BJ (cell line): ENCODE data around the gene SLC9A8. TPM values are rescaled to one million over a fixed set of nuclear protein-coding genes. Genes with fewer than 3 reads are reported as not detected.

ENCODE experiments used
- CTCF ChIA-PET: fragments of 350-600 bp; formaldehyde crosslinking; extraction: SDS; loops from one replicate; lab custom pipeline; 2021; ENCODE audit warnings: antibody characterized with exemption, inconsistent platforms; lab: Yijun Ruan, JAX
- POLR2A ChIA-PET: fragments of 300-600 bp; sonication (Branson Sonifier 250); formaldehyde crosslinking; extraction: SDS; loops from one replicate; lab custom pipeline; 2021; ENCODE audit warnings: antibody characterized with exemption; lab: Charles Lee
- DNase-seq: peaks from one replicate; pipeline ENCODE4 v3.0.0-alpha.2; 2011; ENCODE audit warnings: low read depth
- H3K27me3 ChIP-seq: 2 replicates; pipeline ENCODE4 v1.6.0; 2011; ENCODE audit warnings: low read length; ENCODE audit not compliant: control insufficient read depth, insufficient read depth
- H3K36me3 ChIP-seq: 2 replicates; pipeline ENCODE4 v1.5.1; 2011; ENCODE audit warnings: low read length; ENCODE audit not compliant: control insufficient read depth, insufficient read depth
- H3K4me3 ChIP-seq: 2 replicates; pipeline ENCODE4 v1.5.1; 2011; ENCODE audit warnings: low read depth, mild to moderate bottlenecking, control low read depth, low read length
- polyA plus RNA-seq: library from polyadenylated mRNA; depleted of rRNA; stranded (reverse); fragments of >200 nt; gene quantifications from 2 replicates; pipeline ENCODE4 v1.2.3, GENCODE V29; 2011
- TF ChIP-seq, protein P1 (sequence below): IDR thresholded peaks from 2 replicates; pipeline ENCODE4 v1.5.1; 2011; ENCODE audit warnings: low read depth, mild to moderate bottlenecking, control low read depth, inconsistent platforms, low read length, moderate library complexity; ENCODE audit not compliant: insufficient read depth

The SLC9A8 gene
- polyA plus RNA-seq, 1 experiment: 3.3 TPM

DNA sequence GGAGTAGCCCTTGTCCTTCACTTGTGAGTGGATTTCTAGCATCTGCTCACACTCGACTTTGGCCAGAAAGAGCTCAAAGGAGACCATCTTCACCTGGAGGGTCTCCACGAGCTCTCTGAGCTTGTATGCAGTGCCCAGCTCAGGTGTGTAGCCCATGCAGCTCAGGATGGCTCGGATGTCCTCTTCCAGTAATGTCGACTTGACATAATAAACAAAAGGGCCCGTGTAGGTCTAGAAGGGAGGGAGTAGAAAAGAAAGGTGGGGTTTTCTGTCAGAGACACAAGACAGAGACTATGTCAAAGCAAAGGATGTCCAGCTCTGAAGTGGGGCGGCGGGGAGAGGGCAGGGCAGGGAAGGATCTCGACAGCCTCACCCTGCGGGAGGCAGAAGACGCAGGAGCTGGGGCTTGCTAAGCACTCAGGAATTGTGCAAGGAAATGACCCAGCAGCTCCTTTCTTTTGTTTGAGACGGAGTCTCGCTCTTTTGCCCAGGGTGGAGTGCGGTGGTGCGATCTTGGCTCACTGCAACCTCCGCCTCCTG lies 94.1 kb downstream of the SLC9A8 start:
- POLR2A ChIA-PET: no interaction called here

DNA sequence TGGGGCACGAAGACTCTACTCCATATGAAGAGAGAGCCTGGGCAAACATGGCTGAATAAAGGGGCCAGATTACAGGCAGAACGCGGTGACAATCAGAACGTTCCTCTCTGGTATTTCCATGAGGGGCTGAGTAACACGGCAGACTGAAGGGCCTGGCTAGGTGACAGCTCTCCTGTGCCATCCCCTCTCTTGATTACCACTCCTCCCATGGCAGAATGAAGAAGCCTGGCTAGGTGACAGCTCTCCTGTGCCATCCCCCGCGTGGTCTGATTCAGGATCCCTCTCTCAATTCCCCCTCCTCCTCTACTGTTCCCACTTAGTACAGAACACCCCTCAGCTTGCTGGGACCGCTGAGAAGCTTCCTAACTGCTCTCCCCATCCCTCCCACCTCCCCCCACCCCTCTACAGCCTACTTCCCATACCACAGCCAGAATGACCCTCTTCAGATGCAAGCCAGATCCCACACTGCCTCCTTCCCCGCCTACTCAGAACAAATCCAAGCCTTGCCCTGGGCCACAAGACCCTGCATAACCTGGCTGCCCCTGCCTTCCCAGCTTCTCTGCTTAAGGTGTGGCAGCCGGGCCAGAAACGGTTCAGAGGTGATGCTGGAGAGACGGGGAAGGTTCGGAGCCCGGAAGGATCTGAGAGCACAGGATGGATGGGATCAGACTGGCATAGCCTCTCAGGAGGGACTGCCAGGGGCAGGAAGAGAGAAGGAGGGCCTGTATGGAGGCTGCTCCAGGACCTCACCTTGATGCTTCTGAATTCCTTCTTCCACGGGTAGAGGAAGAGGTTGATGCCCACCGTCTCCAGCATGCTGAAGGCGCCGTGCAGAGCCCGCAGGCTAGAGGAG lies 95.0 kb downstream of the SLC9A8 start:
- no peak overlapping the region for H3K4me3 ChIP-seq
- H3K36me3 ChIP-seq: peaks cover 36% of the 10 kb centered on the region
- CTCF ChIA-PET: no interaction called here
- no peak for DNase-seq
- no peaks in the 10 kb centered on the region for H3K27me3 ChIP-seq
- TF ChIP-seq, protein P1, sequence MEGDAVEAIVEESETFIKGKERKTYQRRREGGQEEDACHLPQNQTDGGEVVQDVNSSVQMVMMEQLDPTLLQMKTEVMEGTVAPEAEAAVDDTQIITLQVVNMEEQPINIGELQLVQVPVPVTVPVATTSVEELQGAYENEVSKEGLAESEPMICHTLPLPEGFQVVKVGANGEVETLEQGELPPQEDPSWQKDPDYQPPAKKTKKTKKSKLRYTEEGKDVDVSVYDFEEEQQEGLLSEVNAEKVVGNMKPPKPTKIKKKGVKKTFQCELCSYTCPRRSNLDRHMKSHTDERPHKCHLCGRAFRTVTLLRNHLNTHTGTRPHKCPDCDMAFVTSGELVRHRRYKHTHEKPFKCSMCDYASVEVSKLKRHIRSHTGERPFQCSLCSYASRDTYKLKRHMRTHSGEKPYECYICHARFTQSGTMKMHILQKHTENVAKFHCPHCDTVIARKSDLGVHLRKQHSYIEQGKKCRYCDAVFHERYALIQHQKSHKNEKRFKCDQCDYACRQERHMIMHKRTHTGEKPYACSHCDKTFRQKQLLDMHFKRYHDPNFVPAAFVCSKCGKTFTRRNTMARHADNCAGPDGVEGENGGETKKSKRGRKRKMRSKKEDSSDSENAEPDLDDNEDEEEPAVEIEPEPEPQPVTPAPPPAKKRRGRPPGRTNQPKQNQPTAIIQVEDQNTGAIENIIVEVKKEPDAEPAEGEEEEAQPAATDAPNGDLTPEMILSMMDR: no peak
- POLR2A ChIA-PET: no interaction called here

More for the DNA sequence above, 94.1 kb downstream of the SLC9A8 start:
- CTCF ChIA-PET: interaction anchor here (1.1 to 1.5 kb wide), 2 partner anchors 295 to 297 kb away, joined by 3 to 4 read pairs; no protein-coding TSS in a partner anchor
- TF ChIP-seq, protein P1: no peak
- Histone ChIP-seq H3K36me3 (peaks cover 36% of the 10 kb centered on the region), H3K4me3 (no peak overlapping the region), H3K27me3 (no peaks in the 10 kb centered on the region)
- no peak for DNase-seq

DNA sequence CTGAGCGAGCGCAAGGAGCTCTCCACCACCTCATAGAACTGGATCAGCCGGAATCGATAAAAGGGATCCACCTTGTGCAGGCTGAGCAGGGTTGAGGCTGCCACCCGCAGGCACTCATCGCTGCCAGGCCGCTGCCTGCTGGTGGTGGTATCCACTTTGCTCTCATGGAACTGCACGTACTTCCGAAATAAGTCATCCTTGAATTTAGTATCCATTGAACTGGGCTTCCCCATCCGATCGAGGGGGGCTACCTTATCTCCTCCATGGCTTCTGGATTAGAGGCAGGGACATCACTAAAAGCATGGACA lies 95.6 kb downstream of the SLC9A8 start:
- POLR2A ChIA-PET: no interaction called here
- Histone ChIP-seq H3K27me3 (no peaks in the 10 kb centered on the region), H3K36me3 (peaks cover 36% of the 10 kb centered on the region), H3K4me3 (no peak overlapping the region)
- TF ChIP-seq, protein P1: no peak
- CTCF ChIA-PET: interaction anchor here (1.3 kb wide), 1 partner anchor 7 kb away, joined by 3 read pairs; no protein-coding TSS in a partner anchor
- DNase-seq: no peak

DNA sequence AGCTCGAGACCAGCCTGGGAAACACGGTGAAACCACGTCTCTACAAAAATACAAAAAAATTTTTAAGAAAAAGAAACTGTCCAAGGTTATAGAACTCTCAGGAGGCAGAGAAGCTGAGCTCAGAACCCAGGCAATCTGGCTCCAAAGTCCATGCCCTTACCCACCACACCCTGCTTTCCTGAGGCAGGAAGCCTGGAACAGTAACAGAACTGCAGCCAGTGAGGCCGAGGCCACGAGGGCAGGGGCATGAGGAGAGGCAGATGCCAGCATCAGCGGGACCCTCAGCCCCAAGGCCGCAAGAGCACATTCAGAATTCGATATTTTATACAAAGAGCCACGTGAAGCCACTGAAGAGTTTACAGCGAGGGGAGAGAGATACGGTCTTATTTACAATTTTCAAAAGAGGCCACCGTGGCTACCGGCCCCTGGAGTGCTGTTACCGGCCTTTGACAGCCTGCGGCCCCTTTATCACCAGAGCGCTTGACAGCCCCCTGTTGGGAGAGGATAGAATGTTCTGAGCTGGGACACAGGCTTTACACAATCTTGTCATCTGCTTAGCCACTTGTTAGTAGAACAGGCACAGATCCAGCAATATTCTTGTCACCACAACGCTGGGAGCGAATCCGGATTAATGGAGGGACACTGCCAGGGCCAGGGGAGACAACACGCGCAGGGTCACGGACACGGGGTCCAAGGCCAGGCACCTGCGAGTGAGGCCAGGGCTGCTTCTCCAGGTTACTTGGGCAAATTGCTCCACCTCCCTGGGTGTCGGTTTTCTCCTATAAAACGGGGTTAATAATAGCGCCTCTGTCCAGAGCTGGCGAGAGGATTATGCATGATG lies 97.1 kb downstream of the SLC9A8 start:
- ChIA-PET CTCF (interaction anchor here (0.6 to 1.3 kb wide), 3 partner anchors 8 to 21 kb away, joined by 3 read pairs; no protein-coding TSS in a partner anchor), POLR2A (no interaction called here)
- DNase-seq: no peak
- no peaks in the 10 kb centered on the region for H3K27me3 ChIP-seq
- H3K4me3 ChIP-seq: no peak overlapping the region
- TF ChIP-seq, protein P1: no peak
- peaks cover 36% of the 10 kb centered on the region for H3K36me3 ChIP-seq

DNA sequence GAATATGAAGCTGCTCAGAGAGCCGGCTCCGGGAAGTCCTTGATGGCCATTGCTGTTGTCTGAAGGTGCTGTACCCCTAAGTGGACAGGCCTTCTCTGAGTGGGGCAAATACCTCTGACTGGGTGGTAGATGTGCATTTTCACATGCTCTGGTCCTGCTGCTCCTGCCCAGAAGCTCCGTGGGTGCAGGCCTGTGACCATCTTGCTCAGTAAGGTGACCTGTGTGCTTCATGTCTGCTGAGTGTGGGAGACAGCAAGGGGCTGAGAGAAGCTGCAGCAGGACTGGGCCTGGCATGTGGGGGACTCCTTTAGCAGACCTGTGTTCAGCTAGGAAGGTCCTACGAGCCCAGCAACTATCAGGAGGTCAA lies 97.7 kb downstream of the SLC9A8 start:
- no peaks in the 10 kb centered on the region for H3K27me3 ChIP-seq
- TF ChIP-seq, protein P1: no peak
- H3K4me3 ChIP-seq: no peak overlapping the region
- POLR2A ChIA-PET: no interaction called here
- peaks cover 30% of the 10 kb centered on the region for H3K36me3 ChIP-seq
- CTCF ChIA-PET: interaction anchor here (0.6 to 2.5 kb wide), 3 partner anchors 9 to 23 kb away, joined by 3 to 9 read pairs (median 3); no protein-coding TSS in a partner anchor
- no peak for DNase-seq
